NCI-H2227 treated with DMSO at 0.1 percent for 48 hours (cell line): Measurements from ENCODE around the gene PIF1.
"Not testable (repeated sequence)": the region's sequence is repeated elsewhere in the genome, so short reads cannot be mapped to it uniquely, and the experiment has no call there.

ENCODE experiments used
- DNase-seq: peaks from one replicate; lab custom pipeline; 2025; lab: John Stamatoyannopoulos, UW

PIF1 gene

DNA sequence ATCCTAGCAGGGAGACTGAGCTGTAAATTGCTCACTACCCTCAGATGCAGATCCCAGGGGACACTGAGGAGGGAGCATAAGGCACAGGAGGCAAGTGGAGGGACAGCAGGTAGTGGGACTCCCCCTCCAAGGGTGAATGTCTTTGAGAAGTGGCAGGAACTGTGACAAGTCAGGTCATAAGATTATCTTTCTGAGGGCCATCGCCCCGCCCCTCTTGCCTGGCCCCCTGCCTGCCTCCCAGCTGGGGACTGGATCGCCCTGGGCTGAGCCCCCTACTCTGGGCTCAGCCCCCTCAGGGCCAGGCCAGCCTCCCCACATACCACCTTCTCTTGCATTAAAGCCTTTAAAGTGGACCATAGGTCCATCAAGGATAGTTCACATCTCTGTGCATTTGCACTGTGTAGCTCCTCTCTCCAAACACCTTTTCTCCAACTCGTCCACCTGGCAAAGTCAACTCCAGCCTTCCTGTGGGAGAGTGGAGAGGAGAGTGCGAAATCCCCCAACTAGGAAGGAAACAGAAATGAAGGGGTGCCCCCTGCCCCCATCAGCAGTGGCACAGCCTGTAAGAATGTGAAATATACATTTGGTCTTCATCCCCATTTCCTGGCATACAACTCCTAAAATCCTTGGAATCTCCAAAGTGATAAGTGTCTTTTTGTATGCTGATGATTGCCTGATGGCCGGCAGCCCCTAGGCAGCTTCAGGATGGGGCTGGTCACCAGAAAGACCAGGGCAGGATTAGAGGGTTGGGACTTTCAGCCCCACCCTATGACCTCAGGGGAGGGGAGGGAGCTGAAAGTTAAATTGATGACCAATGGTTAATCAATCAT lies 14.7 kb downstream of the PIF1 start:
- DNase-seq = no peak

DNA sequence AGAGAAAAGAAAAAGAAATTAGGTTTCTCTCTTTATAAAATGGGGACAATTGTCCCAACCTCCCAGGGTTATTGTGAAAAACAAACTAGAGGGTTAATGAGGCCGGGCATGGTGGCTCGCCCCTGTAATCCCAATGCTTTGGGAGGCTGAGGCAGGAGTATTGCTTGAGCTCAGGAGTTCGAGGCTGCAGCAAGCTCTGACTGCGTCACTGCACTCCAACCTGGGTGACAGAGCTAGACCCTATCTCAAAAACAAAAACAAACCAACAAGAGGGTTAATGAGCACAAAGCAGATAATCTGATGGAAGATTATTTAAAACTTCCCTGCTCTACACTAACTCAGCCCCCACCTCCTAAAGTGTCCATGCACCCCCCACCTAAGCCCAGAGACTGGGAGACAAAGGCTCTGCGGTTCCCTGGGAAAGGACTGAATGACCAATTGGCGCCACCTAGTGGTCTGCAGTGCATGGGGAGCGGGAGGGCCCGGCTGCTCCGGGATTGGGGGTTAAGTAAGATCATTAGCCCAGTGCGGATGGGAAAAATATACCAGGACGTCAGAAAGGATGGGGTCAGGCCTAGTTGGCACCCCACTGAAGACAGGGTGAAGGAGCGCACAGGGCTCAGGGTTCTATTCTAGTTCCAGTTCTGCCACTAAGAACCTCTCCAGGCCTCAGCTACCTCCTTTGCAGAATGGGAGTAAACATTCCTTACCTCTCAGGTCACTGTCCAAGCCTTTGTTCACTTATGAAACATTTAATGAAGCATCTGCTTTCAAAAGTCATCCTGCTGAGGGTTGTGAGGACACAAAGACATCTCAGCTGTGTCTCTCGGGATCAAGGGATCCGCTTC lies 15.6 kb downstream of the PIF1 start:
- DNase-seq = peak; percentile 36

DNA sequence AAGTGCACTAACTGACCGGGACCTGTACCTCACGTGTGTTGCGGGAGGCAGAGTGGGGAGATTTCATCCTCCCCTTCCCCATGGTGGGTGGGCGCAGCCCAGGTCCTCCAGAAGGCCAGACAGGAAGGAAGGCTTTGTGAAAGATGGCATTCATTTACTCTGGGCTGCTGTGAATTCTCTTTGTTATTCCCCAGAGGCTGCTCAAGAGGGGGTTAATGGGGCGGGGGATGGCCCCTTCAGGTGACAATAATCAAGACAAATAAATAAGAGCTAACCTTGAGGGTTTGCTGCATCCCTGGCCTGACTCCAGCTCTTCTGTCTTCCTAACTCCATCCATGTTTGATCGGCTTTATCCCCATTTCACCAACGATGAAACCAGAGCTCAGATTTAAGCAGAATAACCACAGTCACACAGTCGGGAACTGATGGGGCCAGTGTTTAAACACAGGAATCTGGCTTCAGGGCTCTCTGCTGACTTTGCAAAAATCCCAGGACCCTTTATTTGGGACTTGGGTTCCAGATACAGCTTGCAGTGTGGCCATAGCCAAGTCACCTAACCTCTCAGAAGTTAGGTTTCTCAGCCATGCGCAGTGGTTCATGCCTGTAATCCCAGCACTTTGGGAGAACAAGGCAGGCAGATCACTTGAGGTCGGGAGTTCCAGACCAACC lies 16.5 kb downstream of the PIF1 start:
- DNase-seq = no peak

DNA sequence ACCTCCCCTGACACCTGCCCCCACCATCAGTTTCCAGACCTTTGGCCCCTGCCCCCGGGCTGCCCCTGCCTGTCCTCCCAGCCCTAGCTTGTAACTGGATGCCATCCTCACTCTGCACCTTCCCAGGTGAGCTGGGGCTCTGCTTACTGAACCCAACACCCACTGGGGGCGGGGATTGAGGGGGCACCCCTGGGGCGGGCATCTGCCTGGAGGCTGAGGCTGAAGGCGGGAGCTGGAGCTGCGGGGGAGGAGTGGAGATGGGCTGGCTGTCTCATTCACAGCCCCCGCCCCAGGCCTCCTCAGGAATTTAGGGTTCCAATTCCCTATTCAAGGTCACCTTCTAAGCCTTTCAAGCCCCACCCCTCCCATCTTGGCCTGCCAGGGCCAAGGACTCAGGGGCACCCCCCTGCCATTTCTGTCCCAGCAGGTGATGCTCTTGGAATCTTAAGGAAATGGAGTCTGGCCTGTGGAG lies 17.7 kb downstream of the PIF1 start:
- DNase-seq = no peak

DNA sequence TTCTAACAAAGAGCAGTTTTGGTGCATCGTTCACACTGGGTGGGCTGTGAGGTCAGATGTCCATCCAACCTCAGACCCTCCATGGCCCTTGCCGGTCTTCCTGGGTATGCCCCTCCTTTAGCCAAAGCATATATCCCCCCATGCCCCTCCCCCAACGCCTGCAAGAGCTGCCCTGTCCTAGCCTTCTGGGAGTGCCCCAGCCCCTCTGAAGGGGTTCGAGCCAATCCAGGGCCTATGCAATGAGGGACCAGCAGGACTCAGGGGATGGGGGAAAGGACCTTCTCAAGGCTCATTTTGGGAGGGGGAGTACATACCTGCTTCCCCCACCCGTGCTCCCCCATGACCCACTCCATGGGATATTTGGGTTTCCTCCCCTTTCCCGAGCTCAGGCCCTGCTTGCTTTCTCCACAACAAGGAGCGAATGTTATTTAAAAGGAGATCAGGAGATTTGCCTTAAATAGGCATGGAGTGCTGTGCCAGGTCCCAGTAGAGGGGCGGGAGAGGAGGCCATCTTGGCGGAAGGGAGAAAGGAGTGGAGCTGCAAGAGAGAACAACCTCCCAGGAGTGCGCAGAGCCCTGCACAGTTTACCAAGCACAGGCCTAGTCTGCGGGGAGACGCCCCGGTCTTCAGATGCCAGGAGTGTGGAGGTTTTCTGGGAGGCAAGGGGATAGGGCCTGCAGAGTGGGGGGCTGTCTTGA lies 18.2 kb downstream of the PIF1 start:
- no peak for DNase-seq

DNA sequence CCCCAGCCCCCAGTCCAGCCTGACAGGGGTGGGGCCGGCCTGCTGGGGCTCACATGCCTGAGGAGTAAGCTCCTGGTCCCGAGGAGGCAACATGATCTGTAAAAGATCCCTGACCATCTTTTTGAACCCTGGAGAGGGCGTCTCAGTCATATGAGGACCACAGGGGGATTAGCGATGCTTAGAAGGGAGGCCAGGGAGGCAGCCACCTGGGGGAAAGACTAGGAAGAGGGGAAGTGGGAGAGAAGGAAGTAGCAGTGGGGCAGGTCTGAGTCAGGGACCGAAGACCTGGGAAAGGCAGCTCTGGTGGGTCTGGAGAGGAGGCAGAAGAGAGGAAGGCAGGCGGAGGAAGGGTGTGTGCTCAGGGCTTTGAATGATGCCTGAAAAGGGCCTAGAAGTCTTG lies 18.9 kb downstream of the PIF1 start:
- DNase-seq = no peak

DNA sequence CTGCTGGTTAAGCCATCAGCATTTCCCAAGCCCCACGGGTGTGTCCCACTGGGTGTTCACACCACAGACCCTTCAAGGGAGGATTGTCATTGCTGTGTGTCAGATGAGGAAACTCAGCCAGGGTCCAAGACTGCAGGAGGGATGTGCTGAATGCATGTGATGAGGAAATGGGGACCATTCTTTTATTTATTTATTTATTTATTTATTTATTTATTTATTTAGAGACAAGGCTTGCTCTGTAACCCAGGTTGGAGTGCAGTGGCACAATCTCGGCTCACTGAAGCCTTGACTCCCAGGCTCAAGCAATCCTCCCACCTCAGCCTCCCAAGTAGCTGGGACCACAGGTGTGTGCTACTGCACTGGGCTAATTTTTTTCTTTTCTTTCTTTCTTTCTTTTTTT lies 20.8 kb downstream of the PIF1 start:
- no peak for DNase-seq

DNA sequence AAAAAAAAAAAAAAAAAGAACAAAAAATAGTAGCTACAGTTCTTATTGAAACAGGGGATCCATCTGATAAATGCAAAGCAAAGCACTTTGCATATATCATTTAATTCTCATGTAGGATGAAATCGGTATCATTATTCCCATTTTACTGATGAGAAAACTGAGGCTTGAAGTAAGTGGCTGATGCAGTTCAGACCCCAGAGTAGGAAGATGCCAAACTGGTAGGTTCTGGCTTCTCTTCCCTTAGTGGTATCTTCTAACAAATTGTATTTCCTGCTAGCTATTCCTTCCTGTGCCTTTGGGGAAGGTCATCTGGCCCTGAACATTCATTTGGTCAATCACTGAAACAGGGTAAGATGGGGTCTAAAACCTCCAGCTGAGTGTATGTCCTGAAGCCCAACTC lies 21.9 kb downstream of the PIF1 start:
- no peak for DNase-seq

DNA sequence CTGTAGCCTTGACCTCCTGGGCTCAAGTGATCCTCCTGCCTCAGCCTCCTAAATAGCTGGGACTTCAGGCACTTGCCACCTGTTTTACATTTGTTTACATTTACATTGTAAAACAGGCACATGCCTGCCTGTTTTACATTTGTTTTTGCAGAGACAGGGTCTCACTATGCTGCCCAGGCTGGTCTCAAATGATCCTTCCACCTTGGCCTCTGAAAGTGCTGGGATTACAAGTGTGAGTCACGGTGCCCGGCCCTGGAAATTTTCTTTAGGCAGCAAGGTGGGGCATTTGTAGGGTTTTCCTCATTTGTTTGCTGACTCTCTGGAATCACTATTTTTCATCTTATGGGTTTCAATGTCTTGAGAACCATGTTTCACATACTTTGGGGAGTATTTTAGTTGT lies 25.0 kb downstream of the PIF1 start:
- no peak for DNase-seq

DNA sequence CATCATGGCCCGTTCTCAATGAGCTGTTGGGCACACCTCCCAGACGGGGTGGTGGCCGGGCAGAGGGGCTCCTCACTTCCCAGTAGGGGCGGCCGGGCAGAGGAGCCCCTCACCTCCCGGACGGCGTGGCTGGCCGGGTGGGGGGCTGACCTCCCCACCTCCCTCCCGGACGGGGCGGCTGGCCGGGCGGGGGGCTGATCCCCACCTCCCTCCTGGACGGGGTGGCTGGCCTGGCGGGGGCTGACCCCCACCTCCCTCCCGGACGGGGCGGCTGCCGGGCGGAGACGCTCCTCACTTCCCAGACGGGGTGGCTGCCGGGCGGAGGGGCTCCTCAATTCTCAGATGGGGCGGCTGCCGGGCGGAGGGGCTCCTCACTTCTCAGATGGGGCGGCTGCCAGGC lies 26.5 kb downstream of the PIF1 start:
- not testable (repeated sequence) for DNase-seq

DNA sequence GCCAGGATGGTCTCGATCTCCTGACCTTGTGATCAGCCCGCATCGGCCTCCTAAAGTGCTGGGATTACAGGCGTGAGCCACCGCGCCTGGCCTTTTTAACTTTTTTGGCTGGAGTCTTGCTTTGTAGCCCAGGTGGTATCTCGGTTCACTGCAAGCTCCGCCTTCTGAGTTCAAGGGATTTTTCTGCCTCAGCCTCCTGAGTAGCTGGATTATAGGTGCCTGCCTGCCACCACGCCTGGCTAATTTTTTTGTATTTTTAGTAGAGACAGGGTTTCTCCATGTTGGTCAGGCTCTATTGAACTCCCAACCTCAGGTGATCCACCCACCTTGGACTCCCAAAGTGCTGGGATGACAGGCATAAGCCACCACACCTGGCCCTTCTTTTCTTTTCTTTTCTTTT lies 29.5 kb downstream of the PIF1 start:
- not testable (repeated sequence) for DNase-seq

DNA sequence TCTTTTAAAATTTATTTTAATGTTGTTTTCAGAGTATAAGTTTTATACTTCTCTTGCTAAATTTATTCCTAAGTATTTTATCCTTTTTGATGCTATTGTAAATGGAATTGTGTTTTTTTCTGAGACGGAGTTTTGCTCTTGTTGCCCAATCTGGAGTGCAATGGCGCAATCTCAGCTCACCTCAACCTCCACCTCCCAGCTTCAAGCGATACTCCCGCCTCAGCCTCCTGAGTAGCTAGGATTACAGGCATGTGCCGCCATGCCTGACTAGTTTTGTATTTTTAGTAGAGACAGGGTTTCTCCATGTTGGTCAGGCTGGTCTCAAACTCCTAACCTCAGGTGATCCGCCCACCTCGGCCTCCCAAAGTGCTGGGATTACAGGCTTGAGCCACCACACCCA lies 30.1 kb downstream of the PIF1 start:
- DNase-seq = not testable (repeated sequence)

DNA sequence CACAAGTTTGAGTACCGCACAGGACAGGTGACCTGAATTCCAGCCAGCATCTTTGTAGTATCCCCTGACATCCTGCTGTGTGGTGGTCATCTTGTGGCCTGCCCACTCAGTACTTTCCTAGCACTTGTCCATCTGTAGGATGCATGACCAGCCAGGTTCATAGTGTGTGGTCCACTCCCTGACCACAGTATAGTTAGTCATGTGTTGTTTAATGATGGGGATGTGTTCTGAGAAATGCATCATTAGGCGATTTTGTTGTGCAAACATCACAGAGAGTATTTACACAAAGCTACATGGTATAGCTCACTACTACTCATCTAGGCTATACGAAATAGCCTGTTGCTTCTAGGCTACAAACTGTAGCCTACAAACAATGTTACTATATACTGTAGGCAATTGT lies 33.2 kb downstream of the PIF1 start:
- DNase-seq = no peak

DNA sequence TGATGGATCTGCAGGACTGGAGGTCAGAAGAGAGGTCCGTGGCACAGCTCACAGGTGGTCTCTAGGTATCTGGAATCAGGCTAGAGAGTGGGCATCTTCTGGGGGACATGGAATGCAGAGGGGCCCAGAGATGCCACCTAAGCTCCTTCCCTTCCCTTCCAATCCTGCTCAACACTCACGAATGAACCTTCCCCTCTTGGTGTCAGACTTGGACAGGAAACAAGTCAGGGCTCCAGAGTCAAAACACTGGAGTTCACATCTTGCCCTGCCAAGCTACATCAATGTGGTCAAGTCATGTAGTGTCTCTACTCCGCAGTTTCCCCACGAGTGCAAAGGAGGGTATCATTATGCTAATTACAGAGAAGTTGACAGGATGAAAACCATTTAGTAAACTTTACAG lies 34.0 kb downstream of the PIF1 start:
- no peak for DNase-seq

DNA sequence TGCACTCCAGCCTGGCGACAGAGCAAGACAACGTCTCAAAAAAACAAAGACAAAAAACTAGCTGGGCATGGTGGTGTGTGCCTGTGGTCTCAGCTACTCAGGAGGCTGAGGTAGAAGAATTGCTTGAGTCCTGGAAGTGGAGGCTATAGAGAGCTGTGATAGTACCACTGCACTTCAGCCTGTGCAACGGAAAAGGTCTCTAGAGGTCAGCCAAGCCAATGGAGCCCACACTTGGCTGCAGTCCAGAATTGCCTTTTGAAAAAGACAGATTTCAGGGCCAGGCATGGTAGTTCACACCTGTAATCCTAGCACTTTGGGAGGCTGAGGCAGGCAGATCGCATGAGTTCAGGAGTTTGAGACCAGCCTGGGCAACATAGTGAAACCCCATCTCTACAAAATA lies 41.7 kb downstream of the PIF1 start:
- DNase-seq = no peak

DNA sequence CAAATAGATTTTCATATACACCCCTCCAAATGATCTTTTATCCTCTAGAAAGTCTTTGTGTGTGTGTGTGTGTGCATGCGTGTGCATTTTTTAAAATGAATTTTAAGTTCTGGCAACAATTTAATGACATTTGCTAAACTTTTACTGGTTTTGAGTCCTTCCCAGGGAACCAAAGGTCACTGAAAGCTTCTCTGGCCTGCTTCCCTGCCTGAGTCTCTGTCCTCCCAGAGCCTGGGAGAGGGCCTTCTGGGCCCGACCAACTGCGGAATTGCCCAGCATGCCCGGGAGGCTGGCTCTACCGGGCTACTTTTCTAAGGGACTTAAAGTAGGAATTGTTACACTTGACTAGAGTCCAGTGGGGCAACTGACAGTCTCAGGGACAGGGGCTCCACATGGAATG lies 42.7 kb downstream of the PIF1 start:
- no peak for DNase-seq

DNA sequence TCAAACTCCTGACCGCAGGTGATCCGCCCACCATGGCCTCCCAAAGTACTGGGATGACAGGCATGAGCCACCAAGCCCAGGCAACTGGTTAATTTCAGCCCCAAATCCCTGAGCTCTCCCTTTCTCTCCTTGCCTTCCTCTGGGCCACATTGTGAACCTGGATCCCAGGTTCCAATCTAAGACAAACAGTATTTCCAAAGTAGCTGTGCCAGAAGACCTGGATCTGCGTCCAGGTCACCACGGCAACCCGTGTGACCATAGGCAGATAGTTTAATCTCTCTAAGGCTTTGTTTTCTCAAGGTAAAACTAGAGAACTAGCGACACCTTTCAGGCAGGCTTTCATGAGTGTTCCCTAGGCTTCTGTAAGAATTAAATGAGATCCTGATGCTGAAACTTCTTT lies 44.1 kb downstream of the PIF1 start:
- DNase-seq = no peak

DNA sequence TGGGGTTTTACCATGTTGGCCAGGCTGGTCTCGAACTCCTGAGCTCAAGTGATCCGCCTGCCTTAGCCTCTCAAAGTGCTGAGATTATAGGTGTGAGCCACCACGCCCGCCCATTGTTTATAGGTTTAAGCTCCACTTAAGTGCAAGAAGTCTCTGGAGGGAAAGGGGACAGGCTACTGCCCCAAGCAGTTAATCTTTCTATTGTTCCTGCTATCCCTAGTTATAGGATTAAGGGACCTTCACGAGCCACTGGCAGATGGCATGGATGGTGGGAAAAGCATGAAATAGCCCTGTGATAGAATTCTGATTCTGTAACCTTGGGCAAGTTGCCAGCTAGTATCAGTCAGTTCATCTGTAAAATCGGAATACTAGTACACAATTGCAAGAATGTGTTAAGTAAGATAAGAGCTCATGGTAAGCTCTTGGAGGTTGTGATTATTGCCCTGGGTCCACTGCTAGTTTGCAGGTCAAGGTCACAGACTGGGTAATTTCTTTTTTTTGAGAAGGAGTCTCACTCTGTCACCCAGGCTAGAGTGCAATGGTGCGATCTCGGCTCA lies 44.8 kb downstream of the PIF1 start:
- DNase-seq = no peak

DNA sequence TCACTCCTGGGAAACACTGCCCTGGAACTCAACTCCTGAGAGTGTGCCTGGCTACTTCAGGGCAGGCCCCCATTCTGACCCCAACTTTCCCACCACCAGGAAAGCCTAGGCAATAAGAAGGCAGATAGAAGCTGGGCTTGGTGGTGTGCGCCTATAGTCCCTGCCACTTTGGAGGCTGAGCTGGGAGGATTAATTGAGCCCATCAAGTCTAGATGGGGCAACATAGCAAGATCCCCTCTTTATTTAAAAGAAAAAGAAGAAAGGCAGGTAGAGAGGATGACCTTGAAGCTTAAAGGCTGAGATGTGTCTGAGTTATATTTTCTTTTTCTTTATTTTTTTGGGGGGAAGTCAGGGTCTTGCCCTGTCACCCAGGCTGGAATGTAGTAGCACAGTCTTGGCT lies 45.8 kb downstream of the PIF1 start:
- DNase-seq = no peak

DNA sequence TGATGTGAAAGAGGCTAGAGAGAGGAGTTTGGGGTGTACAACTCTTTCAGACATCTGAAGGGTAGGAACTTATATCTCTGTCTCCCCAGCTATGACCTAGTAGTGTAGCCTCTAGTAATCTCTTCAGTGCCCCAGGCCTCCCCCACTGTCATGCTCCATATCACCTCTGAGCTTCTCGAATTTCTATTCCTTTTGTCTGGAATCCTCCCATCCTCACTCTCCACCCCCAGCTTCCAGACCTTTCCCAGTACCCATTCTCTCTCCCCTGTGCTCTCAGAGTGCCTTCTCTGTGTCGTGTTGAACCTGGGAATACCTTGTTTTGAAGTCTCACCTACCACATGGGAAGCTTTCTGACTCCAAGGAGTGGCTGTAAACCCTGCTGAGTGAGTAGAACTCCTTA lies 46.4 kb downstream of the PIF1 start:
- DNase-seq = no peak

DNA sequence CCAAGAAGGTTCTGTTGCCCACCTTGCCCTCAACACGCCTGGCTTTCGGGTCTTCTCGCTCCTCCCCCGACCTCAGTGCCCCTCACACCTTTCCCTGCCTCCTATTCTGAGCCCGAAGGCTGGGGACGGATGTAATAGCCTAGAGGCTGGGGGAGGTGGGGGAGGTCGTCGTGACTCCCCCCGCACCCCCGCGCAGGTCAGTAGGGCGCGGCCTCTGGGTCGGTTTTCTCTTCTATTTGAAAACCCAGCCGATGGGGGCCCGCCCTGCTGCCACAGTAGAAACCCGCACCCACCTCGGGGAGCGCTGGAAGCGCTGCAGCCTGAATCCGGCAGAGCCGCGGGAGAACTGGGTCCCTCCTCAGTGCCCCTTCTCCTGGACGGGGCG lies 49.1 kb downstream of the PIF1 start:
- no peak for DNase-seq
